HG03045 (cell line): ENCODE measurements around the gene CTAG2.
"Not testable (repeated sequence)": the region's sequence is repeated elsewhere in the genome, so short reads cannot be mapped to it uniquely, and the experiment has no call there.

Experiments
- ATAC-seq: cut with Tn5 transposase; IDR thresholded peaks from one replicate; pipeline ENCODE4 v1.9.1; 2021; ENCODE audit warnings: mild to moderate bottlenecking, moderate library complexity; ENCODE audit not compliant: unreplicated experiment

The CTAG2 gene

DNA sequence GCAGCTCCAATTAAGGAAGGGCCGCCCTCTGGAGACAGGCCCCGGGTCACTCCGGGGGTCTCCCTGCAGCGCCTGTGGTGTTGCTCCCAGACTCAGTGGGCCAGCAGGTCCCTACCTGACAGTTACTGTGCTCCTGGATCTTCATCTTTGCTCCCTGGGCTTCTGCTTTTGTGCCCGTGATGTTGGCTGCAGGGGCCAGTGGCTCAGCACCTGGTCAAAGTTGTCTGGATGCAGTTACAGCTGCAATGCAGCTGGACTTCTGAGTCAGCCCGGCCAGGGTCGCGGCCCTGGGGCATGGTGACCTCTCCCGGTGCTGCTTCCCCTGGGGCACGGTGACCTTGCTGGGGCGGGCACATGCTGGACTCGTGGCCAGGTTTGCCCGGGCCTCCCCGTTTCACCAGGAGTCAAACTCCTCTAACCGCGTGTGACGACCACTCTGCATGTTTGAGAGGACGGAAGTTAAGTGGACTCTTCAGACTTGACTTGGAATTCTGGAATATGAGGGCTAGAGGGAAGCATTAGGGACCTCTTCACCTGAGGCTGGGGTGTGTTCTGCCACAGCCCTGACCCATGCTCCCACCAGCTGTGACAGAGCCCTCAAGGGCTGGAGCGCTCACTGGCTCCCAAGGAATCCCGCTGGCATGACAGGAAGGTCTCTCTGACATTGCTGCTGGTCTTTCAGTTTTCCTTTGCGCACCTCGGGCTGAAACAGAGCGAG, 3.7 kb downstream of the CTAG2 start:
- ATAC-seq = no peak

DNA sequence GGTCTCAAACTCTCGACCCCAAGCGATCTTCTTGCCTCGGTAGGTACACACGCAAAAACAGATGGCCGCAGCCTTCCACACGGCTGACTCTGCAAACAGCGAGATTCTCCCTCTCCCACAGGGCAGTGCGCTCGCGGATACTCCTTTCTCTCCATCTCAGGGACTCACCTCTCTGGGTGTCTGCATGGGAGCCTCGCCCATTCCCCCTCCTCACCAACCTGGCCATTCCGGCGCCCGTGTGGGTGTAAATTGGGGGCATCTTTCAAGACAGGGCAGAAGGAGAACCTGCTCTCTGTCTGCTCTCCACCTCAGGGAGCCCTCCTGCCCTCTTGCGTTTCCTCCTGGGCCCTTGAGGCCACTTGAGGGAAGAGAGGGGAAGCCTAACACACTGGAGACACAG, 4.4 kb downstream of the CTAG2 start:
- ATAC-seq = no peak

DNA sequence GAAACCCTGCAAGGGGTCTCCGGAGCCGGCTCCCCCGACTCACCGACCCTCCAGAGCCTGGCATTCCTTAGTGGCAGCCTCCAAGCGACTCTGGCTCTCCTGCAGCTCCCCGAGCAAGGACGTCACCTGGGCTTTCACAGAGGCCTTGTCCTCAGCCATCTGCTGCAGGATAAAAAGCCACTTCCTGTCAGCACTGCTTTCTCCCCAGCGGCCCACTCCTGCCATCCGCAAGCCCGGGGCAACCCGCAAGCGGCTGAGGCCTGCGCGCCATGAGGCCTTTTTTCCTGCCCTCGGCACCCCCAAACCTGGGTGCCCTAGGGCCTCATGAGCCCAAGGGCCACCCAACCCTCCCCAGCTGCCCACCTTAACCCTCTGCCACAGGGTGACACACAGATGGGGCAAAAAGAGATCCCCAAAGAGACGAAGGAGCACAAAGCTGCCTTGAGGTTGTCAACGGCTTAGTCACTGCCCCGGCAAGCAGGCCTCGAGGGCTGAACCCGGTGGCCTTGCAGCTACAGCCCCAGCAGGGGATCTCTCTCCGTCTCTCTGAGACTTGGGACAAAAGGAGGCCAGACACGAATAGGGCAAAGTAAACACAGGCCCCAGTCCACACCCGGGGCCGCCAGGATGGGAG, 7.5 kb downstream of the CTAG2 start:
- not testable (repeated sequence) for ATAC-seq

DNA sequence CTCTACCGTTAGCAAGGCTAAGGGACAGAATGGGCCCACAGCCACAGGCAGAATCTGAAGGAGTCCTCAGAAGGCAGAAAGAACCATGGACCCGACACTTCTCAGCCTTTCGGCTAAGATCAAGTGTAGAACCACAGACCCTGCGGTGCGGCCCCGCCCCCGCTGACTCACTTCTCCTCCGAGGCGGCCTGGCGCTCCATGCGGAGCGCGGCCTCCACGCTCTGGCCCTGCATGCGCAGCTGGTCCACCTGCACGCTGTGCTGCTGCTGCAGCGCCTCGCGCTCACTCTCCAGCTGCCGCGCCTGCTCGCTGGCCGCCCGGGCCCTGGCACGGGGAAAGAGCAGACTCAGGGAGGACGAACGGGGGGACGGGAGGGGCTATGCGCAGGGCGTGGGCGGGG, 9.7 kb downstream of the CTAG2 start:
- ATAC-seq = not testable (repeated sequence)

DNA sequence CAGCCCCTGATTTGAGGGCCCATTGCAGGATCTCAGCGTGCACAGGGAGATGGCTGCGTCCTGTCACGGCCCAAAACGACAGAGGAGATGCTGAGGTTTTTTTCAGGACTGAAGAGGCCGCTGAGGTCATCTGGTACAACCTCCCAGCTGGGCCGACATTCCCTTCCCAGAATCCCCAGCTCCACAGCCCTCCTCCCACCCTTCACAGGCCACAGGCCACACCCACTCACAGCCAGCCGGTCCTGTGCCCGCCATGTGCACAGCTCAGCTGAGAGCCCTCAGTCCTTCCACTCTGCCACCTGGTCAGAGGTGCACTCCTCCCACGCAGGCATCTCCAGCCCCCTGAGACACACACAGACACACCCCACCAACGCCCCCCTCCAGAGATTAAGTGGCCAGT, 11.6 kb downstream of the CTAG2 start:
- ATAC-seq = not testable (repeated sequence)

DNA sequence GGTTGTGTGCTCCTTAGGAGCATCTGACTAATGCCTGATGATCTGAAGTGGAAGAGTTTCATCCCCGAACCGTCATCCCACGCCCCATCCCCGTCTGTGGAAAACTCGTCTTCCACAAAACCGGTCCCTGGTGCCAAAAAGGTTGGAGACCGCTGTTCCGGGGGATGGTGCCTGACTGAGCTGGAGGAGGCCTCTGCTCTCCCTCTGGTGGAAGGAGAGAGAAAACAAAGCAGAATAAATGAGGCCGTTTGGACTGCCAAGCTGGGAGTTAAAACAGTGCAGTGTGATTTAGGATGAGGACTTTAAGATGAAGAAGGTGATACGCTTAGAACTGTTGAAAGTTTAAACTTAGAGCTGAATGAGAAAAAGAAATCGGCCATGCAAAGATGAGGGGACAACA, 19.7 kb downstream of the CTAG2 start:
- not testable (repeated sequence) for ATAC-seq

DNA sequence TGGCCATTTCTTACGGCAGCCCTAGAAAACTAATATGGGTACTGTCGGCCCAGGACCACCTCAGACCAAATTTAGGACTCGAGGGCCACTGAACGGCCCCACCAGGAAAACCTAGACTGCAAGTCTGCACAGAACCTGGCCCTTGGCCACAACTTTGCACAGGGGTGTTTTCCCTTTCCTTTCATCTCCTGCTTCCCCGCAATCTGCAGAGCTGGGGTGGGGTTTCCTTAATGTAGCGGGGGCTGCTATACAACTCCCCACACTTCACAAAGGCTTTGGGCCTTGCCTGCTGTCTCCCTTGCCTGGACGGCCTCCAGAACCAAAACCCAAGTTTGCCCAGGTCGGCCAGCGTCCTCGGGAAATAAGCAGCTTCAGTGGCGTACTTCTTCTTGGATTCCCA, 22.4 kb downstream of the CTAG2 start:
- ATAC-seq = not testable (repeated sequence)

DNA sequence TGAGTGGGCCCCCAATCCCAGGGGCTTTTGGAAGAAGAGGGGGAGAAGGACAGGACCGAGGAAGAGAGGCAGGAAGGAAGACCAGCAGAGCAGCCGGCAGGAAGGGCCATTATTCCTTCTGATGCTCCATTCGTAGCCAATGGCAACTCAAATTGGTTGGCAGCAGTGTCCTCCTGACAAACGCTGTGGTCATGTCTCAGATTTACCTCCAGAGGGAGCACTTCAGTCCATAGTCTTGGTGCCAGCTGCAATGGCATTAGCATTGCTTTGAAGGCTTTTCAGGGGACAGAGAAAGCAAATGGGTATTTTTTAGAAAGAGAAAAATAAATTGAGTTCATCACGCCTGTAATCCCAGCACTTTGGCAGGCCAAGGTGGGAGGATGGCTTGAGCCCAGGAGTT, 24.4 kb downstream of the CTAG2 start:
- ATAC-seq = not testable (repeated sequence)

DNA sequence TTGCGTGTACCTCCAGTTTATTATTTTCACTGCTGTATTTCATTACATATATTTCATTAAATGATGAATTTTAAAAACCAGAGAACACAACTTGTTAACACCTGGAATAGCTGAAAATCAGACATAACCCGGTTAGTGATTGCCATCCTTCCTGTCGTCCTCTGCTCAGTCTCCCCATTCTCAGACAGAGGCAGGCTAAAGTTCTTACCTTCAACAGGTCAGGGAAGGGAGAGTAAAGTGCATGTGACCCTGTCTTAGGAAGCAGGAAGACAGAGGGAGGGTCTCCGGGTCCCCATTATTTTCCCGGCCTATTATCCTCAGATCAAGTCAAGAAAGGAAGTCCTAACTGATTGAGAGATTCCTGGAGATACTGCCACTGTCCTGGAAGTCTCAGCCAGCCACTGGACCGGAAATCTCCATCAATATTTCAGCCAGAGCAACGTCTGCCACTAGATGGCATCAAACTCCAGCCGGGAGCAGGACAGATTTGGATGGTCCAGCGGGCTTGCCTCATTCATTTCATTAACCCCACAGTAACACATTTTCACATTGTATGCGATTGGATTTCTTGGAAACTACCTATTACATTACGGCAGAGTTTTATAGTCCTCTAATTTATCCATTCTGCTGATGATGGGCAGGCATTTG, 32.5 kb downstream of the CTAG2 start:
- ATAC-seq = not testable (repeated sequence)

DNA sequence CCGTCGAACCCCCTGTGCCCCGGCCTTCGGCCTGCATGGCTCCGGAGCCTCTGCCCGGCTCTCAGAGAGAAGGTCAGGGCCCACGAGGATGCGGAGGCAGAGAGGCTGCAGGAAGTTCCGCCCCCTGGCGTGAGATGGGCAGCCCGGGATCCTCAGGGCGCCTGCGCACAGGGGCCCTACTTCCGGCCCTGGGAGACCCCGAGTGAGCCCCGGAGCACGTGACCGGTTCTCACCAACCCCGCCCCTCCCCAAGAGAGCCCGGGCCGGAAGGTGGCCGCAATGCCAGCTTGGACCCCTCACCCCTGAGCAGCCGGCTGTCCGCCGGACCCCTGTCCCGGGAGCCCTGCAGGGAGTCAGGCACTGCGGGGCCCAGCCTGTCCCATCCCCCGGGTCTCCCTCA, 34.2 kb downstream of the CTAG2 start, which contains the start of gene CTAG1B:
CTAG1B (minus strand) TSS at position 101 of the 400 bp plus-strand sequence; CDS start at position 37, 64 bp downstream.
- ATAC-seq = not testable (repeated sequence)

DNA sequence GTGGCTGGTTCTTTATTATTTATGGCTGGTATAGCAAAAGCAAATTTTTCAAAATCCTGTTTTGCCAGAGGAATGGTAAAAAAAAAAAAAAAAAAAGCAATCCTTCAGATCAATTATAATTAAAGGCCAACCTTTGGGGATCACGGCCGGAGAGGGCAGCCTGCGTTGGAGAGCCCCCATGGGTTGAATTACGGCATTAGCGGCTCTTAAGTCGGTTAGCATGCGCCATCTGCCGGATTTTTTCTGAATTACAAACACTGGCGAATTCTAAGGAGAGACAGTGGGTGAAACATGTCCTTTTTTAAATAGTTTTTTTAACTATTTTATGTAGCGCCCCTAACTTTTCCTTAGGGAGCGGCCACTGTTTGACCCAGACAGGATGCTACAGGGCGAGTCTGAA, 39.8 kb downstream of the CTAG2 start:
- not testable (repeated sequence) for ATAC-seq

DNA sequence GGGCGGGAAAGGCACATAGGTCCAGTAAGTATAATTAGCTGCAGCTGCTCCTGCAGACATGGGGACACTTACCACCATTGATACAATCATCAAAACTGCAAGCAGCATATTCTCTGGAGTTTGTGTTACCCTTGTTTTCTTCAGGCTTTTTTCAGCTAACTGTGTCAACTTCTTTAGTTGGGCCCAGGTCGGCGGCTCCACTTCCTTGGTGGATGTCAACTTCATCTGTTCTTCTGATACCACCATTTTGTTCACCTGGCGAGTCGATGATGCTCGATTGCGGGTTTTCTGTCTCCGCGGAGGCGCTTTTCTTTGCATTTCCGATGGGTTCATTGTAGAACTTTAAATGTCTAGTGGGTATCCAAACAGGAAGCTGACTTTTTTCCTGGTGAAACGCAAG, 42.2 kb downstream of the CTAG2 start:
- not testable (repeated sequence) for ATAC-seq

DNA sequence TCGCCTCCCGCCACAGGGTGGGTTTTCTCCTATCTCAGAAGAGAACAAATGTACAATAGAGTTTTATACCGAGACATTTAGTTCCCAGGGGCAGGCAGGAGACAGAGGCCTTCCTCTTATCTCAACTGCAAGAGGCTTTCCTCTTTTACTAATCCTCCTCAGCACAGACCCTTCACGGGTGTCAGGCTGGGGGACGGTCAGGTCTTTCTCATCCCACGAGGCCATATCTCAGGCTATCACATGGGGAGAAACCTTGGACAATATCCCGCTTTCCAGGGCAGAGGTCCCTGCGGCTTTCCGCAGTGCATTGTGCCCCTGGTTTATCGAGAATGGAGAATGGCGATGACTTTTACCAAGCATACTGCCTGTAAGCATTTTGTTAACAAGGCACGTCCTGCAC, 44.6 kb downstream of the CTAG2 start:
- ATAC-seq = not testable (repeated sequence)

DNA sequence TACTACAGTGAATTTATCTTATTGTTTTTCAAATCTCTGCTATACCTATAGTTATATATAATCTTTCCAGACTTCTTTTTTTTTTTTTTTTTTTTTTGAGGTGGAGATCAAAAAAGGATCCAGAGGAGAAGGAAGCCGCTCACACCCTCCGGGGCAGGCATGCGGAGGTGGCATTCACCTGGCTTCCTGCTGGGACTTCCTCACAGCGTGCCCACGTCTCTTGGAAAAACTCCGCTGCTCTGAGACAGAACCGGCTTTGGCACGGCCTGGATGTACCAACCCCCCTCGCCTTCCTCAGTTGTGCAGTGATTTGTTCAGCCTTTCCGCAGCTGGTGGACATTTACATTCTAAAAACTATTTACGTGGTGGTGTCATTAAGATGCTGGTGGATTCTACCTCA, 45.4 kb downstream of the CTAG2 start:
- ATAC-seq = not testable (repeated sequence)

DNA sequence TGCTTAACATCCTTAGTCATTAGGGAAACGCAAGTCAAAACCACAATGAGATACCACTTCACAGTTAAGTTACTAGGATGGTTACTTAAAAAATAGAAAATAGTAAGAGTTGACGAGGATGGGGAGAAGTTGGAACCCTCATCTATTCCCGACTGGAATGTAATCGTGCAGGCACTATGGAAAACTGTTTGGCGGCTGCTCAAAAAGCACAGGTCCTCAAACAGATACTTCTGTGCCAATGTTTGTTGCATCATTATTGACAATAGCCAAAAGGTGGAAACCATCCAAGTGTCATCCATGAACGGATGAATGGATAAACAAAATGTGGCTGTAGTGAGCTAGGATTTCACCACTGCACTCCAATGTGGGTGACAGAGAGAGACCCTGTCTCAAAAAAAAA, 46.0 kb downstream of the CTAG2 start:
- no peak for ATAC-seq

DNA sequence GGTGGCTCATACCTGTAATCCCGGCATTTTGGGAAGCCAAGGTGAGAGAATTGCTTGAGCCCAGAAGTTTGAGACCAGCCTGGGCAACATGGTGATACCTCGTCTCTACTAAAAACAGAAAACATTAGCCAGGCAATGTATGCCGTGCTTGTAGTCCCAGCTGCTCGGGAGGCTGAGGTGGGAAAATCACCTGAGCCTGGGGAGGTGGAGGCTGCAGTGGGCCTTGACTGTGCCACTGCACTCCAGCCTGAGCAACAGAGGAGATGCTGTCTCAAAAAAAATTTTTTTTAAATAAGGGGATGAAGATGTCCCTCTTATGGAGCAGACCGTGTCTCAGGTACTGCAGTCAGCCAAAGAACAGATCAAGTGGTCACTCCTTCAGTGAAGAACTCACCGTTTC, 47.8 kb downstream of the CTAG2 start:
- no peak for ATAC-seq

DNA sequence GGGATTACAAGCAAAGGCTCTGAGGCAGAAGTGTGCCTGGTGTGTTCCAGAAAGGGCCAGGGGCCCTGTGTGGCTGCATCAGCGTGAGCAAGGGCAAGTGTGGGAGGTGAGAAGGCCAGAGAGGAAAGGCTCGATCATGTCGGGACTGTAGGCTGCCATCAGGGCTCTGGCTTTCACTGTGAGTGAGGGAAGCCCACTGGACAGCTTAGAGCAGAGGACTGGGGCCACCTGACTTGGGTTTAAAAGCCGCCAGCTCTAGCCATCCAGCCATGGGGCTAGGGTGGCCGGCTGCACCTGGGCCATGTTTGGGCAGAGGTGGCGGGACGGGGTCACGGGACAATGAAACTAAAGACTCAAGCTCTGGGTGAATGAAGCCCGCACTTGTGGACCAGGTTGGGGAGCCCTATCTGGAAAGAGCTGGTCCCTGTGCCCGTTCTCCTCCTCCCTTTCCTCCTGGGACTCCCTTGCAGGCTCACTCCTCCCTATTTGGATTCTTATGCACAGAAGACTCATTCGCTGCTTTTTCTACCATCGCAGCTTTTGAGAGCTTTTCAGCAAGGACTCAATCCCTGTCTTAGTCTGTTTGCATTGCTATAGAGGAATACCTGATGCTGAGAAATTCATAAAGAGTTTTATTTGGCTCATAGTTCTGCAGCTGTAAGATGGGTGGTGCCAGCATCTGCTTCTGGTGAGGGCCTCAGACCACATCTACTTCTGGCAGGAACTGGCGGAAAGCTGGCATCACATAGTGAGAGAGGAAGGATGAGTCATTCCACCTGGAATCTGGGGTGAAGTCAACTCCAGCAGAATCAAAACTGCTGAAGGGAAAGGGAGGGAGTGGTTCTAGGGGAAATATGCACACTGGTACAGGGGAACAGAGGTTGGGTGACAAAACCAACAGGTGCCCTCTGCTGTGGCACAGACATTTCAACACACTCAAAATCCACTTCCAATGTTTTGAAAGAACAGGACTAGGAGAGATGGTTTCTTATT, 49.6 kb downstream of the CTAG2 start:
- no peak for ATAC-seq

DNA sequence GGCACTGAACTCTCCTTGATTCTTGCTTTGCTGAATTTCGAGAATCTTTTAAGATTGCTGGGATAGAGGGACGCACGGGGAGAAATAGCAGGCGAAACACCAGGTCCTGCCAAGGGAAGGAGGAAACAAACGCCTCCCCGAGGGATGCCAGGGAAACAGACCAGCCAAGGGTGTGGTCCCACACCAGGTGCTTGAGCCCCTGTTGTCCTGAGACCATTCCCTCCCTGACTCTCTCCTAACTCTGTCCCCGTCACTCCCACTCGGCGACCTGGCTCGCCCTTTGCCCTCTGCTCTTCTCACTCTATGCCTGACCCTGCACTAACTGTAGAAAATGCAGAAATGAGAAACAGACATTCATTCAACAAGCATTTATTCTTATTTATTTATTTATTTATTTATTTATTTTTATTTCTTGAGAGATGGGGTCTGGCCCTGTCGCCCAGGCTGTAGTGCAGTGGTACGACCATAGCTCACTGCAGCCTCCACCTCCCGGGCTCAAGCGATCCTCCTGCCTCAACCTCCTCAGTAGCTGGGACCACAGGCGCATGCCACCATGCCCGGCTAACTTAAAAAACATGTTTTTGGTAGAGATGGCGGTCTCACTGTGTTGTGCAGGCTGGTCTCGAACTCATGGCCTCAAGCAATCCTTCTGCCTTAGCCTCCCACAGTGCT, 50.5 kb downstream of the CTAG2 start:
- ATAC-seq = no peak

DNA sequence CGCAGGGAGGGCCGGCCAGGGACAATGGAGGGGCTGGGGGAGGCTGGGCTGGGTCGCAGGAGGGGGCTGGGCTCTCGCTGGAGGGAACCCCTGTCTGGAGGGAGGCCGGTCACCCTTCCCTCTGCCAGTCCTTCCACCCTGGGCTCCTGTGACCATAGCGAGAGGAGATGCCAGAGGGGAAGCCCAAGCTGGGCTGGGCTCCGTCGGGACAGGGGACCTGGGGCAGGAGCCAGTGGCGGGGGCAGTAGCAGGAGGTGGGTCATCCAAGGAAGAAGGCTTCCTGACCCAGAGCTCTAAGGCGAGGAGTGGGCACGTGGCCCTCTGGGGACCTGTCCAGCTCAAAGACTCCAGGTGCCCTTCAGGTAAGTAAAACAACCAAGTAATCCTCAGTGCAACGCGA, 51.2 kb downstream of the CTAG2 start:
- ATAC-seq = no peak
